Transverse colon (tissue), 4 donors: ENCODE data around the gene KAT2B. TPM values are rescaled to one million over a fixed set of nuclear protein-coding genes. Genes with fewer than 3 reads are reported as not detected.

ENCODE experiments used
- DNase-seq: peaks from one replicate; pipeline ENCODE4 v3.0.0-alpha.2; 2019
- H3K27ac ChIP-seq, 4 donors: fragments of 200-600 bp; sonication (generic); 2 replicates each; pipeline ENCODE4 v1.5.1; 2016 to 2018; ENCODE audit warnings: inconsistent platforms in 4 of 4
- H3K27me3 ChIP-seq: fragments of 200-600 bp; sonication (generic); 2 replicates; pipeline ENCODE4 v1.5.1; 2017; ENCODE audit warnings: inconsistent platforms
- H3K36me3 ChIP-seq, 4 donors: fragments of 200-600 bp; sonication (generic); 2 replicates each; pipeline ENCODE4 v1.5.1; 2017 to 2019; ENCODE audit warnings: inconsistent platforms in 4 of 4
- H3K4me1 ChIP-seq, 4 donors: fragments of 200-600 bp; sonication (generic); 2 replicates each; pipeline ENCODE4 v1.5.1; 2017 to 2020; ENCODE audit warnings: inconsistent platforms in 4 of 4
- H3K4me3 ChIP-seq, 4 donors: fragments of 200-600 bp; sonication (generic); 1 replicate in 1 of 4; 2 replicates in 3 of 4; pipeline versions ENCODE4 v1.5.1 to v1.6.1; 2017 to 2019; ENCODE audit warnings: inconsistent platforms in 4 of 4
- H3K9me3 ChIP-seq, 2 donors: fragments of 200-600 bp; sonication (generic); 2 replicates each; pipeline ENCODE4 v1.5.1; 2017 to 2019; ENCODE audit warnings: inconsistent platforms in 2 of 2
- CTCF ChIP-seq, 5 experiments: fragments of 200-600 bp in 3 of 5; fragments of 450-650 bp in 2 of 5; sonication (generic) in 3 of 5; IDR thresholded peaks; 1 replicate in 2 of 5; 2 replicates in 3 of 5; pipeline ENCODE4 v1.5.1; 2016 to 2017; ENCODE audit warnings: antibody characterized with exemption in 5 of 5, inconsistent platforms in 3 of 5, mild to moderate bottlenecking in 2 of 5, moderate library complexity in 1 of 5
- EP300 ChIP-seq: sonication (generic); formaldehyde crosslinking; IDR thresholded peaks from one replicate; pipeline ENCODE4 v1.6.1; 2017; ENCODE audit warnings: antibody characterized with exemption, low read depth
- POLR2A ChIP-seq: fragments of 450-650 bp; IDR thresholded peaks from one replicate; pipeline ENCODE4 v1.6.1; 2016; ENCODE audit warnings: antibody characterized with exemption, mild to moderate bottlenecking, moderate library complexity
- POLR2AphosphoS5 ChIP-seq, 3 donors: sonication (generic); formaldehyde crosslinking; IDR thresholded peaks; one replicate each; pipeline ENCODE4 v1.6.1; 2016; ENCODE audit warnings: antibody characterized with exemption in 3 of 3
- WGBS, 2 donors: methylation state at CpG; one replicate each; pipeline ENCODE4 v1.1.5; 2018; ENCODE audit warnings: low coverage in 1 of 2; 5-methylcytosine and 5-hydroxymethylcytosine counted together
- in situ Hi-C, 4 donors: fragments of 200-750 bp; cut with MboI; loops; one replicate each; pipeline versions ENCODE4 v1.15.0 to v1.15.1; 2017; ENCODE audit warnings: low sequenced_read_pairs in 3 of 4, low pct_ligation_motif_present in 1 of 4, low pct_unique_long_range_greater_than_20kb in 1 of 4
- intact Hi-C: fragments of 100-400 bp; cut with DNase I; formaldehyde crosslinking; loops from one replicate; pipeline ENCODE4 v1.15.1; 2023; ENCODE audit warnings: low total_unique reads
- total RNA-seq, 4 donors: library from RNA; depleted of rRNA; stranded (reverse); fragments of >200 nt; gene quantifications; one replicate each; pipeline ENCODE4 v1.1.0, GENCODE V29; 2016

KAT2B gene
- total RNA-seq, 4 donors from 2014 or later = 21.3 to 35.5 (median 30.2) TPM

GRCh38 chr3:20125897-20126296 lies 85.7 kb downstream of the KAT2B start:
- 77 to 88% methylated on average over 7 to 10 of the region's 10 CpGs for WGBS, 2 donors
- Histone ChIP-seq H3K36me3 (peaks cover 0 to 10% (median 0%) of the 10 kb centered on the region in 4 donors), H3K9me3 (no peaks in the 10 kb centered on the region), H3K27me3 (no peaks in the 10 kb centered on the region), H3K4me1 (no peaks in the 10 kb centered on the region), H3K27ac (no peak overlapping the region), H3K4me3 (no peak overlapping the region)
- TF ChIP-seq CTCF (IDR thresholded peaks at IDR 0.05) (no peak), POLR2AphosphoS5 (IDR thresholded peaks at IDR 0.05) (no peak), POLR2A (no peak), EP300 (no peak)
- intact Hi-C loops (no loop called here), in situ Hi-C loops (no loop called here)
- peak; percentile 23 for DNase-seq

GRCh38 chr3:20128358-20128757 lies 88.1 kb downstream of the KAT2B start:
- in situ Hi-C loops = no loop called here
- no peak for DNase-seq
- no peaks in the 10 kb centered on the region for H3K4me1 ChIP-seq

GRCh38 chr3:20130106-20130505 lies 89.9 kb downstream of the KAT2B start:
- Histone ChIP-seq H3K4me3 (no peak overlapping the region), H3K9me3 (no peaks in the 10 kb centered on the region), H3K36me3 (peaks cover 0 to 10% (median 0%) of the 10 kb centered on the region in 4 donors), H3K4me1 (no peaks in the 10 kb centered on the region), H3K27ac (no peak overlapping the region), H3K27me3 (no peaks in the 10 kb centered on the region)
- 75 to 86% methylated on average over 5 to 7 of the region's 7 CpGs for WGBS, 2 donors
- intact Hi-C loops (no loop called here), in situ Hi-C loops (no loop called here)
- DNase-seq = no peak
- no peak for TF ChIP-seq POLR2A
- TF ChIP-seq CTCF (IDR thresholded peaks at IDR 0.05) = no peak
- no peak for TF ChIP-seq EP300
- no peak for TF ChIP-seq POLR2AphosphoS5 (IDR thresholded peaks at IDR 0.05)

More at GRCh38 chr3:20128358-20128757, 88.1 kb downstream of the KAT2B start:
- H3K27ac ChIP-seq = no peak overlapping the region
- intact Hi-C loops = no loop called here
- H3K9me3 ChIP-seq = no peaks in the 10 kb centered on the region
- WGBS, 2 donors = 68 to 86% methylated on average over 2 of the region's 2 CpGs
- no peaks in the 10 kb centered on the region for H3K27me3 ChIP-seq
- TF ChIP-seq EP300 (no peak), POLR2A (no peak), CTCF (IDR thresholded peaks at IDR 0.05) (no peak), POLR2AphosphoS5 (IDR thresholded peaks at IDR 0.05) (no peak)
- H3K36me3 ChIP-seq = peaks cover 0 to 10% (median 0%) of the 10 kb centered on the region in 4 donors
- no peak overlapping the region for H3K4me3 ChIP-seq

- no peak overlapping the region for H3K4me3 ChIP-seq
- in situ Hi-C loops = no loop called here
- no peaks in the 10 kb centered on the region for H3K9me3 ChIP-seq
- H3K36me3 ChIP-seq = peaks cover 0 to 7% (median 0%) of the 10 kb centered on the region in 4 donors
- intact Hi-C loops = no loop called here
- 84 to 92% methylated on average over 1 of the region's 1 CpG for WGBS, 2 donors
- no peak overlapping the region for H3K27ac ChIP-seq
- H3K27me3 ChIP-seq = no peaks in the 10 kb centered on the region
- DNase-seq = no peak
- no peaks in the 10 kb centered on the region for H3K4me1 ChIP-seq
- TF ChIP-seq POLR2AphosphoS5 (IDR thresholded peaks at IDR 0.05) = no peak
- TF ChIP-seq POLR2A = no peak
- TF ChIP-seq EP300 = no peak
- no peak for TF ChIP-seq CTCF (IDR thresholded peaks at IDR 0.05)
These were observed 96.0 kb downstream of the KAT2B start for GRCh38 chr3:20136231-20136630.
